Panc1 (cell line): Measurements from ENCODE around the gene ANKLE2. TPM values are rescaled to one million over a fixed set of nuclear protein-coding genes. Genes with fewer than 3 reads are reported as not detected.

Experiments
- ATAC-seq: fragments of 200-7000 bp; cut with Tn5 transposase; 2 replicates; pipeline ENCODE4 v1.9.1; 2020; ENCODE audit warnings: mild to moderate bottlenecking, moderate library complexity
- BruUV-seq: library from RNA; stranded (reverse); fragments of 400-500 nt; replicated peaks from 2 replicates; lab custom pipeline; 2021; lab: Mats Ljungman, UMichigan
- CTCF ChIA-PET: fragments of 300-600 bp; sonication (Branson Sonifier 250); formaldehyde crosslinking; loops from one replicate; lab custom pipeline; 2022; ENCODE audit warnings: antibody characterized with exemption; lab: Charles Lee
- POLR2A ChIA-PET: fragments of 300-600 bp; sonication (Branson Sonifier 250); formaldehyde crosslinking; loops from one replicate; lab custom pipeline; 2022; ENCODE audit warnings: antibody characterized with exemption; lab: Charles Lee
- DNase-seq: peaks from one replicate; pipeline ENCODE4 v3.0.0-alpha.2; 2010; ENCODE audit warnings: low read depth, low spot score
- H3K27ac ChIP-seq: 2 replicates; pipeline ENCODE4 v1.5.1; 2011; ENCODE audit warnings: mild to moderate bottlenecking, low read length, inconsistent platforms
- H3K27me3 ChIP-seq: fragments of 200-500 bp; sonication (Bioruptor generic); 2 replicates; pipeline ENCODE4 v1.6.0; 2014; ENCODE audit warnings: low read length, inconsistent platforms; ENCODE audit not compliant: control insufficient read depth, insufficient read depth
- H3K36me3 ChIP-seq: fragments of 200-500 bp; sonication (Bioruptor generic); 2 replicates; pipeline ENCODE4 v1.5.1; 2014; ENCODE audit warnings: inconsistent platforms, mild to moderate bottlenecking, low read length, moderate library complexity; ENCODE audit not compliant: control insufficient read depth, insufficient read depth
- H3K4me1 ChIP-seq: 2 replicates; pipeline ENCODE4 v1.5.1; 2011; ENCODE audit warnings: inconsistent platforms, mild to moderate bottlenecking, low read length, moderate library complexity; ENCODE audit not compliant: control insufficient read depth, insufficient read depth
- H3K4me3 ChIP-seq, 2 experiments: 2 replicates each; pipeline ENCODE4 v1.5.1; 2011 to 2012; ENCODE audit warnings: low read depth in 2 of 2, low read length in 2 of 2, mild to moderate bottlenecking in 2 of 2, inconsistent platforms in 1 of 2, moderate library complexity in 1 of 2
- H3K9me3 ChIP-seq: fragments of 200-500 bp; sonication (Bioruptor generic); 2 replicates; pipeline ENCODE4 v1.5.1; 2014; ENCODE audit warnings: low read depth, mild to moderate bottlenecking, inconsistent platforms, low read length, moderate library complexity; ENCODE audit not compliant: control insufficient read depth, insufficient read depth
- POLR2AphosphoS5 ChIP-seq: IDR thresholded peaks from 2 replicates; pipeline ENCODE4 v1.6.1; 2012; ENCODE audit warnings: mild to moderate bottlenecking, low read depth, low read length, moderate library complexity
- SIN3A ChIP-seq: IDR thresholded peaks from 2 replicates; pipeline ENCODE4 v1.6.1; 2012; ENCODE audit warnings: low read depth, mild to moderate bottlenecking, low read length, moderate library complexity, borderline replicate concordance; ENCODE audit not compliant: insufficient read depth
- TCF7L2 ChIP-seq: IDR thresholded peaks from 2 replicates; pipeline ENCODE4 v1.6.1; 2011; ENCODE audit warnings: mild to moderate bottlenecking, low read depth, low read length, inconsistent platforms
- in situ Hi-C: cut with HindIII; loops from 2 replicates; pipeline ENCODE4 v1.10.0; 2016; ENCODE audit warnings: low sequenced_read_pairs, low pct_unique_long_range_greater_than_20kb
- intact Hi-C: fragments of 100-400 bp; cut with micrococcal nuclease; formaldehyde crosslinking; loops from one replicate; pipeline ENCODE4 v1.10.0; 2022; ENCODE audit not compliant: unreplicated experiment
- total RNA-seq: library from RNA; stranded (reverse); gene quantifications from one replicate; pipeline ENCODE4 v1.2.1, GENCODE V29; 2021; ENCODE audit not compliant: unreplicated experiment
- TF ChIP-seq, protein P1 (sequence below), 2 experiments: IDR thresholded peaks; 2 replicates each; pipeline ENCODE4 v1.6.1; 2011 to 2012; ENCODE audit warnings: low read depth in 2 of 2, control low read depth in 1 of 2, low read length in 1 of 2, mild to moderate bottlenecking in 1 of 2, moderate library complexity in 1 of 2; ENCODE audit not compliant: insufficient read depth in 1 of 2
- TF ChIP-seq, protein P2 (sequence below): fragments of 450-650 bp; IDR thresholded peaks from 2 replicates; pipeline ENCODE4 v1.5.1; 2017; ENCODE audit warnings: mild to moderate bottlenecking

ANKLE2 gene
- total RNA-seq, 1 experiment from 2014 or later: 88.7 TPM

DNA sequence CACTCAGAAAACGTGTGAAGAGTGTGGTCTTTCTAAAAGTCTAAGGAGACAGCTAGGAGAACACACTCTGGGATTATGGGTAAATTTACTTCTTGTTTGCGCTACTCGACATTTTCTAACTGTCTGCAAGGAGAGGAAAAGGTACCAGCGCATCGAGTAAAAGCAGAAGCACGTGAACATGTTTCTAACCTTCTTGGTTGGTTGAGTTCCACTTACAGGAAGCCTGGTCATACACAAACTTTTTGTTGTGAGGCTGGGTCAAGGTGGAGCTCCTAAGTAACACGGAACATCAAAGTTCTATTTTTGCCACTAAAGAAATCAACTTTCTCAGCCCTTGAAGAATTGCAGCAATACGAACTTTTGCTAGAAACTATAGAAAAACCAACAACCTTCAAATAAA, 20.0 kb downstream of the ANKLE2 start:
- Histone ChIP-seq H3K4me1 (no peaks in the 10 kb centered on the region), H3K4me3 (no peak overlapping the region), H3K27me3 (no peaks in the 10 kb centered on the region), H3K36me3 (peaks cover 35% of the 10 kb centered on the region), H3K9me3 (no peaks in the 10 kb centered on the region), H3K27ac (no peak overlapping the region)
- DNase-seq (no peak), ATAC-seq (no peak)
- in situ Hi-C loops (no loop called here), intact Hi-C loops (no loop called here)
- BruUV-seq: no TSS peak
- CTCF ChIA-PET: no interaction called here
- POLR2A ChIA-PET: no interaction called here
- TF ChIP-seq SIN3A (no peak), POLR2AphosphoS5 (no peak), TCF7L2 (no peak)
- TF ChIP-seq, protein P1, sequence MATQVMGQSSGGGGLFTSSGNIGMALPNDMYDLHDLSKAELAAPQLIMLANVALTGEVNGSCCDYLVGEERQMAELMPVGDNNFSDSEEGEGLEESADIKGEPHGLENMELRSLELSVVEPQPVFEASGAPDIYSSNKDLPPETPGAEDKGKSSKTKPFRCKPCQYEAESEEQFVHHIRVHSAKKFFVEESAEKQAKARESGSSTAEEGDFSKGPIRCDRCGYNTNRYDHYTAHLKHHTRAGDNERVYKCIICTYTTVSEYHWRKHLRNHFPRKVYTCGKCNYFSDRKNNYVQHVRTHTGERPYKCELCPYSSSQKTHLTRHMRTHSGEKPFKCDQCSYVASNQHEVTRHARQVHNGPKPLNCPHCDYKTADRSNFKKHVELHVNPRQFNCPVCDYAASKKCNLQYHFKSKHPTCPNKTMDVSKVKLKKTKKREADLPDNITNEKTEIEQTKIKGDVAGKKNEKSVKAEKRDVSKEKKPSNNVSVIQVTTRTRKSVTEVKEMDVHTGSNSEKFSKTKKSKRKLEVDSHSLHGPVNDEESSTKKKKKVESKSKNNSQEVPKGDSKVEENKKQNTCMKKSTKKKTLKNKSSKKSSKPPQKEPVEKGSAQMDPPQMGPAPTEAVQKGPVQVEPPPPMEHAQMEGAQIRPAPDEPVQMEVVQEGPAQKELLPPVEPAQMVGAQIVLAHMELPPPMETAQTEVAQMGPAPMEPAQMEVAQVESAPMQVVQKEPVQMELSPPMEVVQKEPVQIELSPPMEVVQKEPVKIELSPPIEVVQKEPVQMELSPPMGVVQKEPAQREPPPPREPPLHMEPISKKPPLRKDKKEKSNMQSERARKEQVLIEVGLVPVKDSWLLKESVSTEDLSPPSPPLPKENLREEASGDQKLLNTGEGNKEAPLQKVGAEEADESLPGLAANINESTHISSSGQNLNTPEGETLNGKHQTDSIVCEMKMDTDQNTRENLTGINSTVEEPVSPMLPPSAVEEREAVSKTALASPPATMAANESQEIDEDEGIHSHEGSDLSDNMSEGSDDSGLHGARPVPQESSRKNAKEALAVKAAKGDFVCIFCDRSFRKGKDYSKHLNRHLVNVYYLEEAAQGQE (IDR thresholded peaks at IDR 0.05; ENCODE audit: insufficient read depth in 1 of 2, low read depth in 2 of 2, low read length in 1 of 2): no peak
- TF ChIP-seq, protein P2, sequence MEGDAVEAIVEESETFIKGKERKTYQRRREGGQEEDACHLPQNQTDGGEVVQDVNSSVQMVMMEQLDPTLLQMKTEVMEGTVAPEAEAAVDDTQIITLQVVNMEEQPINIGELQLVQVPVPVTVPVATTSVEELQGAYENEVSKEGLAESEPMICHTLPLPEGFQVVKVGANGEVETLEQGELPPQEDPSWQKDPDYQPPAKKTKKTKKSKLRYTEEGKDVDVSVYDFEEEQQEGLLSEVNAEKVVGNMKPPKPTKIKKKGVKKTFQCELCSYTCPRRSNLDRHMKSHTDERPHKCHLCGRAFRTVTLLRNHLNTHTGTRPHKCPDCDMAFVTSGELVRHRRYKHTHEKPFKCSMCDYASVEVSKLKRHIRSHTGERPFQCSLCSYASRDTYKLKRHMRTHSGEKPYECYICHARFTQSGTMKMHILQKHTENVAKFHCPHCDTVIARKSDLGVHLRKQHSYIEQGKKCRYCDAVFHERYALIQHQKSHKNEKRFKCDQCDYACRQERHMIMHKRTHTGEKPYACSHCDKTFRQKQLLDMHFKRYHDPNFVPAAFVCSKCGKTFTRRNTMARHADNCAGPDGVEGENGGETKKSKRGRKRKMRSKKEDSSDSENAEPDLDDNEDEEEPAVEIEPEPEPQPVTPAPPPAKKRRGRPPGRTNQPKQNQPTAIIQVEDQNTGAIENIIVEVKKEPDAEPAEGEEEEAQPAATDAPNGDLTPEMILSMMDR: no peak

DNA sequence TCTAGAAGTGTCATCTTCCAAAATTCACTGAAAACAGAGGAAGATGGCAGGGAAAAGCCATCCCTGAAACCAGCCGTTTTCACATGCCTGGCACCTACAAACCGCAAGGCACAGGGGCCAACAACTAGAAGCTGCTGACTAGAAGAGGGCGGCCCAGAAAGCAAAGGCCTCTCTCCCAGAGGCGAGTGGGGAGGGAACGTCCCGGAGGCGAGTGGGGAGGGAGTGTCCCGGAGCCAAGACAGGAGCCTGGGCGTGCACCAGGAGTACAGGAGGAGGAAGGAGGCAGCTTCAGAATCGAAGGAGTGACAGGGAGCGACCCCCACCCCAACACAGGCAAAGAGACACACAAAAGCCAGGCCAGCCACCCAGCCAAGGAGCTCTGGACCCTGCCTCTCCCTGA, 21.0 kb downstream of the ANKLE2 start:
- BruUV-seq: no TSS peak
- intact Hi-C loops (no loop called here), in situ Hi-C loops (no loop called here)
- TF ChIP-seq, protein P2: no peak
- TF ChIP-seq SIN3A (no peak), TCF7L2 (no peak), POLR2AphosphoS5 (no peak)
- TF ChIP-seq, protein P1 (IDR thresholded peaks at IDR 0.05; ENCODE audit: insufficient read depth in 1 of 2, low read depth in 2 of 2, low read length in 1 of 2): no peak
- CTCF ChIA-PET: no interaction called here
- no peak overlapping the region for H3K27ac ChIP-seq
- H3K4me1 ChIP-seq: no peaks in the 10 kb centered on the region
- no peaks in the 10 kb centered on the region for H3K27me3 ChIP-seq
- ATAC-seq (no peak), DNase-seq (no peak)
- no peaks in the 10 kb centered on the region for H3K9me3 ChIP-seq
- H3K4me3 ChIP-seq: no peak overlapping the region
- peaks cover 30% of the 10 kb centered on the region for H3K36me3 ChIP-seq
- POLR2A ChIA-PET: no interaction called here
